HEK293 (cell line): ENCODE data around the gene H2BK1.
A peak's percentile ranks its signal among the peaks of the same experiment; 100 is the strongest.

Experiments
- CTCF ChIA-PET: fragments of 350-600 bp; formaldehyde crosslinking; extraction: SDS; loops from one replicate; lab custom pipeline; 2021; ENCODE audit warnings: antibody characterized with exemption; lab: Yijun Ruan, JAX
- POLR2A ChIA-PET: fragments of 300-600 bp; formaldehyde crosslinking; extraction: SDS; loops from one replicate; lab custom pipeline; 2020; ENCODE audit warnings: antibody characterized with exemption, inconsistent platforms; lab: Yijun Ruan, JAX
- H3K27ac ChIP-seq: fragments of 200-500 bp; sonication (Bioruptor generic); 2 replicates; pipeline ENCODE4 v1.5.1; 2014; ENCODE audit warnings: low read depth, low read length, control low read depth, inconsistent platforms; ENCODE audit errors: extremely low read depth
- H3K36me3 ChIP-seq, 2 experiments: fragments of 200-500 bp in 1 of 2; sonication (Bioruptor generic) in 1 of 2; 1 replicate in 1 of 2; 2 replicates in 1 of 2; pipeline ENCODE4 v1.5.1; 2014 to 2017; ENCODE audit warnings: inconsistent platforms in 2 of 2, low read length in 2 of 2; ENCODE audit not compliant: control insufficient read depth in 2 of 2, insufficient read depth in 1 of 2
- H3K4me1 ChIP-seq: fragments of 200-500 bp; sonication (Bioruptor generic); 2 replicates; pipeline ENCODE4 v1.5.1; 2014; ENCODE audit warnings: mild to moderate bottlenecking, low read length, inconsistent platforms; ENCODE audit not compliant: control insufficient read depth, insufficient read depth
- H3K4me3 ChIP-seq: 2 replicates; pipeline ENCODE4 v1.5.1; 2011; ENCODE audit warnings: low read depth, mild to moderate bottlenecking, control low read depth, low read length, moderate library complexity
- H3K9me3 ChIP-seq: fragments of 200-500 bp; sonication (Bioruptor generic); 2 replicates; pipeline ENCODE4 v1.5.1; 2014; ENCODE audit warnings: low read depth, low read length, inconsistent platforms; ENCODE audit not compliant: control insufficient read depth, insufficient read depth
- KLF7 ChIP-seq: fragments of 450-650 bp; formaldehyde crosslinking; IDR thresholded peaks from 2 replicates; pipeline ENCODE4 v1.5.1; 2016; ENCODE audit warnings: missing biosample characterization, missing genetic modification characterization, borderline replicate concordance
- PRDM10 ChIP-seq: fragments of 450-650 bp; formaldehyde crosslinking; IDR thresholded peaks from 2 replicates; pipeline ENCODE4 v1.5.1; 2016; ENCODE audit warnings: missing biosample characterization, missing genetic modification characterization
- SP3 ChIP-seq: fragments of 450-650 bp; formaldehyde crosslinking; IDR thresholded peaks from 2 replicates; pipeline ENCODE4 v1.5.1; 2016; ENCODE audit warnings: missing biosample characterization, missing genetic modification characterization
- YY1 ChIP-seq: fragments of 450-650 bp; formaldehyde crosslinking; IDR thresholded peaks from 2 replicates; pipeline ENCODE4 v1.5.1; 2018; ENCODE audit warnings: missing biosample characterization, missing genetic modification characterization
- ZFP37 ChIP-seq: fragments of 450-650 bp; formaldehyde crosslinking; IDR thresholded peaks from 2 replicates; pipeline ENCODE4 v1.5.1; 2016; ENCODE audit warnings: missing biosample characterization, missing genetic modification characterization
- ZNF112 ChIP-seq: fragments of 450-650 bp; formaldehyde crosslinking; IDR thresholded peaks from 2 replicates; pipeline ENCODE4 v1.5.0; 2017; ENCODE audit warnings: missing biosample characterization, missing genetic modification characterization
- ZNF114 ChIP-seq: fragments of 450-650 bp; formaldehyde crosslinking; IDR thresholded peaks from 2 replicates; pipeline ENCODE4 v1.5.0; 2017; ENCODE audit warnings: missing biosample characterization, missing genetic modification characterization
- ZNF157 ChIP-seq: fragments of 450-650 bp; formaldehyde crosslinking; IDR thresholded peaks from 2 replicates; pipeline ENCODE4 v1.5.1; 2016; ENCODE audit warnings: missing biosample characterization, missing genetic modification characterization
- ZNF19 ChIP-seq: fragments of 450-650 bp; formaldehyde crosslinking; IDR thresholded peaks from 2 replicates; pipeline ENCODE4; 2016; ENCODE audit warnings: missing biosample characterization, missing genetic modification characterization, low read depth
- ZNF324 ChIP-seq: fragments of 450-650 bp; formaldehyde crosslinking; IDR thresholded peaks from 2 replicates; pipeline ENCODE4 v1.5.1; 2016; ENCODE audit warnings: missing biosample characterization, missing genetic modification characterization
- ZNF341 ChIP-seq: fragments of 450-650 bp; formaldehyde crosslinking; IDR thresholded peaks from 2 replicates; pipeline ENCODE4; 2016; ENCODE audit warnings: low read depth, missing biosample characterization, missing genetic modification characterization
- ZNF449 ChIP-seq: fragments of 450-650 bp; formaldehyde crosslinking; IDR thresholded peaks from 2 replicates; pipeline ENCODE4 v1.5.1; 2017; ENCODE audit warnings: missing biosample characterization, mild to moderate bottlenecking, missing genetic modification characterization, moderate library complexity
- ZNF521 ChIP-seq: fragments of 450-650 bp; formaldehyde crosslinking; IDR thresholded peaks from 2 replicates; pipeline ENCODE4 v1.5.1; 2017; ENCODE audit warnings: missing biosample characterization, mild to moderate bottlenecking, missing genetic modification characterization
- ZNF548 ChIP-seq: fragments of 450-650 bp; formaldehyde crosslinking; IDR thresholded peaks from 2 replicates; pipeline ENCODE4 v1.5.1; 2016; ENCODE audit warnings: missing biosample characterization, missing genetic modification characterization
- ZNF600 ChIP-seq: fragments of 450-650 bp; formaldehyde crosslinking; IDR thresholded peaks from 2 replicates; pipeline ENCODE4 v1.5.1; 2016; ENCODE audit warnings: missing biosample characterization, missing genetic modification characterization
- ZNF623 ChIP-seq: fragments of 450-650 bp; formaldehyde crosslinking; IDR thresholded peaks from 2 replicates; pipeline ENCODE4 v1.5.1; 2016; ENCODE audit warnings: missing biosample characterization, missing genetic modification characterization
- ZNF677 ChIP-seq: fragments of 450-650 bp; IDR thresholded peaks from 2 replicates; pipeline ENCODE4 v1.5.0; 2018; ENCODE audit warnings: missing biosample characterization, mild to moderate bottlenecking, missing genetic modification characterization, moderate library complexity
- ZNF747 ChIP-seq: fragments of 450-650 bp; formaldehyde crosslinking; IDR thresholded peaks from 2 replicates; pipeline ENCODE4 v1.5.1; 2016; ENCODE audit warnings: missing biosample characterization, missing genetic modification characterization
- TF ChIP-seq, protein P1 (sequence below): fragments of 450-650 bp; formaldehyde crosslinking; IDR thresholded peaks from 2 replicates; pipeline ENCODE4 v1.5.1; 2016; ENCODE audit warnings: missing biosample characterization, missing genetic modification characterization
- TF ChIP-seq, protein P2 (sequence below): fragments of 450-650 bp; formaldehyde crosslinking; IDR thresholded peaks from 2 replicates; pipeline ENCODE4 v1.5.1; 2016; ENCODE audit warnings: missing biosample characterization, missing genetic modification characterization
- TF ChIP-seq, protein P3 (sequence below): fragments of 450-650 bp; IDR thresholded peaks from 2 replicates; pipeline ENCODE4 v1.5.1; 2018; ENCODE audit warnings: missing biosample characterization, mild to moderate bottlenecking, missing genetic modification characterization
- TF ChIP-seq, protein P4 (sequence below): fragments of 450-650 bp; formaldehyde crosslinking; conservative IDR thresholded peaks from 2 replicates; pipeline ENCODE4 v1.5.1; 2016; ENCODE audit warnings: low read depth, missing biosample characterization, missing genetic modification characterization

Gene H2BK1

DNA sequence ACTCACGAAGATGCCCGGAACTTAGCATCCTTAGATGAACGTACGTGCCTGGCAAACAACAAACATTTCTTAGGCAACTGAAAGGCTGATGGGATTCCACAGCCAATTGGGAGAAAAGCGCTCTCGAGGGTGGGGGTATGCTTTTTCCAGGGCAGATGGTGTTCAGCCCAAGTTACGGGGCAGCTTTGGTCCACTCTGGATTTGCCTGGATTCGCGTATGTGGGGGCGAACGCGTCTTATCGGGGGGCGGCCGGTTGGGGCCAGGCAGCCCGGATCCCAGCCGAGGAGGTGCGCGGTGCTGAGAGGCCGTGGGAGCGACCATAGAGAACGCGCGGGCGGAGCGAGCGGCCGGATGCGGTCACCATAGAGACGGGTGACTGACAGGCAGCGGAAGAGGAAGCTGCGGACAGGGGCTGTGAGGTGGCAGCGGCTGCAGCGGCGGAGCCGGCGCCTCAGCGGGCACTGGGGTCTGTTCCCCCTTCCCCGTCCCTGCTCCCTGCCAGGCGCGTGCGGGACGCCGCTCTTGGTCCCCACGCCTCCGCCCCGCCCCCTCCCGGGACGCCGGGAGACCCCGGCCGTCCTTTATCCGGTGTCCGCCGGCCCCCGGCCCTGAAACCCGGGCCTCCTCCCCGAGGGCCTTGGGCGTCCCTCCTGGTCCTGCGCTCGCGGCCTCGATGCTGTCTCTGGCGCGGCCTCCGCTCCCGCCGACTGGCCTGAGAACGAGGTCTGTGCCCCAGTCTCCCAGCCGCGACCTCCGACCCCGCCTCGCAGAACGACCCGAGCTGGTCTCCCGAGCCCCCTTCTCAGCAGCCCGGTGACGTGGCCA, 22.0 kb upstream of the H2BK1 start, which contains the start of gene CHPF2:
Gene CHPF2, plus strand, starts transcription at position 393 of the 826 bp plus-strand sequence. CDS start 1,529 bp downstream, outside the sequence.
- Histone ChIP-seq H3K4me1 (peaks cover 3% of the 10 kb centered on the region; the same call in 1 of the 2 replicates), H3K9me3 (no peaks in the 10 kb centered on the region), H3K4me3 (peak within 1 kb of the TSS; percentile 93), H3K27ac (peak within 1 kb of the TSS; percentile 59), H3K36me3 (peaks cover 3 to 35% of the 10 kb centered on the region in 2 experiments; a peak in 2 of 3 replicates)
- POLR2A ChIA-PET, result interaction anchor here (1.0 to 3.2 kb wide), 5 partner anchors 11 to 81 kb away, joined by 3 to 23 read pairs (median 4); no protein-coding TSS in a partner anchor
- CTCF ChIA-PET, result interaction anchor here (1.0 kb wide), 3 partner anchors 12 to 109 kb away, joined by 3 to 11 read pairs (median 7); no protein-coding TSS in a partner anchor
- TF ChIP-seq ZNF677 (no peak), ZNF548 (tag by site-specific recombination) (no peak), ZNF114 (tag by site-specific recombination) (no peak), ZNF747 (no peak), ZNF623 (tag by site-specific recombination) (no peak), SP3 (tag by site-specific recombination) (0 out of 2 replicates have a peak, but pooled peaks have one; percentile 37), ZNF157 (tag by site-specific recombination) (no peak), ZNF341 (tag by site-specific recombination) (no peak), ZNF600 (tag by site-specific recombination) (0 out of 2 replicates have a peak, but pooled peaks have one; percentile 25), ZNF521 (tag by site-specific recombination) (no peak), ZNF324 (tag by site-specific recombination) (no peak), PRDM10 (peak; percentile 43), KLF7 (tag by site-specific recombination) (no peak), ZNF19 (no peak), ZNF449 (tag by site-specific recombination) (no peak), YY1 (tag by site-specific recombination) (no peak), ZFP37 (tag by site-specific recombination) (no peak), ZNF112 (tag by site-specific recombination) (no peak)
- TF ChIP-seq, protein P1, sequence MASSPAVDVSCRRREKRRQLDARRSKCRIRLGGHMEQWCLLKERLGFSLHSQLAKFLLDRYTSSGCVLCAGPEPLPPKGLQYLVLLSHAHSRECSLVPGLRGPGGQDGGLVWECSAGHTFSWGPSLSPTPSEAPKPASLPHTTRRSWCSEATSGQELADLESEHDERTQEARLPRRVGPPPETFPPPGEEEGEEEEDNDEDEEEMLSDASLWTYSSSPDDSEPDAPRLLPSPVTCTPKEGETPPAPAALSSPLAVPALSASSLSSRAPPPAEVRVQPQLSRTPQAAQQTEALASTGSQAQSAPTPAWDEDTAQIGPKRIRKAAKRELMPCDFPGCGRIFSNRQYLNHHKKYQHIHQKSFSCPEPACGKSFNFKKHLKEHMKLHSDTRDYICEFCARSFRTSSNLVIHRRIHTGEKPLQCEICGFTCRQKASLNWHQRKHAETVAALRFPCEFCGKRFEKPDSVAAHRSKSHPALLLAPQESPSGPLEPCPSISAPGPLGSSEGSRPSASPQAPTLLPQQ (tag by site-specific recombination), result peak; percentile 14; the same call in 1 of the 2 replicates
- TF ChIP-seq, protein P2, sequence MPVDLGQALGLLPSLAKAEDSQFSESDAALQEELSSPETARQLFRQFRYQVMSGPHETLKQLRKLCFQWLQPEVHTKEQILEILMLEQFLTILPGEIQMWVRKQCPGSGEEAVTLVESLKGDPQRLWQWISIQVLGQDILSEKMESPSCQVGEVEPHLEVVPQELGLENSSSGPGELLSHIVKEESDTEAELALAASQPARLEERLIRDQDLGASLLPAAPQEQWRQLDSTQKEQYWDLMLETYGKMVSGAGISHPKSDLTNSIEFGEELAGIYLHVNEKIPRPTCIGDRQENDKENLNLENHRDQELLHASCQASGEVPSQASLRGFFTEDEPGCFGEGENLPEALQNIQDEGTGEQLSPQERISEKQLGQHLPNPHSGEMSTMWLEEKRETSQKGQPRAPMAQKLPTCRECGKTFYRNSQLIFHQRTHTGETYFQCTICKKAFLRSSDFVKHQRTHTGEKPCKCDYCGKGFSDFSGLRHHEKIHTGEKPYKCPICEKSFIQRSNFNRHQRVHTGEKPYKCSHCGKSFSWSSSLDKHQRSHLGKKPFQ, result no peak
- TF ChIP-seq, protein P3, sequence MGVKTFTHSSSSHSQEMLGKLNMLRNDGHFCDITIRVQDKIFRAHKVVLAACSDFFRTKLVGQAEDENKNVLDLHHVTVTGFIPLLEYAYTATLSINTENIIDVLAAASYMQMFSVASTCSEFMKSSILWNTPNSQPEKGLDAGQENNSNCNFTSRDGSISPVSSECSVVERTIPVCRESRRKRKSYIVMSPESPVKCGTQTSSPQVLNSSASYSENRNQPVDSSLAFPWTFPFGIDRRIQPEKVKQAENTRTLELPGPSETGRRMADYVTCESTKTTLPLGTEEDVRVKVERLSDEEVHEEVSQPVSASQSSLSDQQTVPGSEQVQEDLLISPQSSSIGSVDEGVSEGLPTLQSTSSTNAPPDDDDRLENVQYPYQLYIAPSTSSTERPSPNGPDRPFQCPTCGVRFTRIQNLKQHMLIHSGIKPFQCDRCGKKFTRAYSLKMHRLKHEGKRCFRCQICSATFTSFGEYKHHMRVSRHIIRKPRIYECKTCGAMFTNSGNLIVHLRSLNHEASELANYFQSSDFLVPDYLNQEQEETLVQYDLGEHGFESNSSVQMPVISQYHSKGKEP (tag by site-specific recombination), result no peak
- TF ChIP-seq, protein P4, sequence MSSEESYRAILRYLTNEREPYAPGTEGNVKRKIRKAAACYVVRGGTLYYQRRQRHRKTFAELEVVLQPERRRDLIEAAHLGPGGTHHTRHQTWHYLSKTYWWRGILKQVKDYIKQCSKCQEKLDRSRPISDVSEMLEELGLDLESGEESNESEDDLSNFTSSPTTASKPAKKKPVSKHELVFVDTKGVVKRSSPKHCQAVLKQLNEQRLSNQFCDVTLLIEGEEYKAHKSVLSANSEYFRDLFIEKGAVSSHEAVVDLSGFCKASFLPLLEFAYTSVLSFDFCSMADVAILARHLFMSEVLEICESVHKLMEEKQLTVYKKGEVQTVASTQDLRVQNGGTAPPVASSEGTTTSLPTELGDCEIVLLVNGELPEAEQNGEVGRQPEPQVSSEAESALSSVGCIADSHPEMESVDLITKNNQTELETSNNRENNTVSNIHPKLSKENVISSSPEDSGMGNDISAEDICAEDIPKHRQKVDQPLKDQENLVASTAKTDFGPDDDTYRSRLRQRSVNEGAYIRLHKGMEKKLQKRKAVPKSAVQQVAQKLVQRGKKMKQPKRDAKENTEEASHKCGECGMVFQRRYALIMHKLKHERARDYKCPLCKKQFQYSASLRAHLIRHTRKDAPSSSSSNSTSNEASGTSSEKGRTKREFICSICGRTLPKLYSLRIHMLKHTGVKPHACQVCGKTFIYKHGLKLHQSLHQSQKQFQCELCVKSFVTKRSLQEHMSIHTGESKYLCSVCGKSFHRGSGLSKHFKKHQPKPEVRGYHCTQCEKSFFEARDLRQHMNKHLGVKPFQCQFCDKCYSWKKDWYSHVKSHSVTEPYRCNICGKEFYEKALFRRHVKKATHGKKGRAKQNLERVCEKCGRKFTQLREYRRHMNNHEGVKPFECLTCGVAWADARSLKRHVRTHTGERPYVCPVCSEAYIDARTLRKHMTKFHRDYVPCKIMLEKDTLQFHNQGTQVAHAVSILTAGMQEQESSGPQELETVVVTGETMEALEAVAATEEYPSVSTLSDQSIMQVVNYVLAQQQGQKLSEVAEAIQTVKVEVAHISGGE (tag by site-specific recombination), result peak; percentile 89
